Tibial nerve (tissue), 4 donors: ENCODE measurements around the gene GNL1. TPM values are rescaled to one million over a fixed set of nuclear protein-coding genes. Genes with fewer than 3 reads are reported as not detected.

ENCODE experiments used
- DNase-seq, 2 donors: peaks; one replicate each; pipeline ENCODE4 v3.0.0-alpha.2; 2019; ENCODE audit warnings: low spot score in 2 of 2
- H3K27ac ChIP-seq, 4 donors: fragments of 200-600 bp; sonication (generic) in 3 of 4; one replicate each; pipeline ENCODE4 v1.5.1; 2017 to 2019; ENCODE audit warnings: mild to moderate bottlenecking in 1 of 4
- H3K27me3 ChIP-seq, 2 donors: fragments of 200-600 bp; sonication (generic) in 1 of 2; one replicate each; pipeline versions ENCODE4 v1.5.1 to v1.6.0; 2017 to 2019
- H3K36me3 ChIP-seq, 3 donors: fragments of 200-600 bp; sonication (generic); one replicate each; pipeline ENCODE4 v1.5.1; 2018 to 2019
- H3K4me1 ChIP-seq, 4 donors: fragments of 200-600 bp; sonication (generic) in 3 of 4; one replicate each; pipeline ENCODE4 v1.5.1; 2017 to 2019
- H3K4me3 ChIP-seq, 4 donors: fragments of 200-600 bp; sonication (generic) in 3 of 4; one replicate each; pipeline ENCODE4 v1.5.1; 2017 to 2019; ENCODE audit warnings: mild to moderate bottlenecking in 1 of 4, moderate library complexity in 1 of 4
- H3K9me3 ChIP-seq, 4 donors: fragments of 200-600 bp; sonication (generic) in 3 of 4; one replicate each; pipeline ENCODE4 v1.5.1; 2017 to 2019
- EP300 ChIP-seq, 2 donors: sonication (generic); formaldehyde crosslinking; IDR thresholded peaks; one replicate each; pipeline ENCODE4 v1.6.1; 2017; ENCODE audit warnings: antibody characterized with exemption in 2 of 2, mild to moderate bottlenecking in 1 of 2
- POLR2A ChIP-seq, 2 donors: fragments of 450-650 bp; IDR thresholded peaks; one replicate each; pipeline ENCODE4 v1.6.1; 2017; ENCODE audit warnings: antibody characterized with exemption in 2 of 2, mild to moderate bottlenecking in 2 of 2, moderate library complexity in 2 of 2
- WGBS, 2 donors: methylation state at CpG; one replicate each; pipeline ENCODE4 v1.1.5; 2018; 5-methylcytosine and 5-hydroxymethylcytosine counted together
- total RNA-seq, 4 donors: library from RNA; depleted of rRNA; stranded (reverse); fragments of >200 nt; gene quantifications; one replicate each; pipeline ENCODE4 v1.1.0, GENCODE V29; 2016
- TF ChIP-seq, protein P1 (sequence below), 5 experiments: fragments of 200-600 bp in 3 of 5; fragments of 450-650 bp in 2 of 5; sonication (generic) in 3 of 5; IDR thresholded peaks; one replicate each; pipeline ENCODE4 v1.5.1; 2016 to 2019; ENCODE audit warnings: antibody characterized with exemption in 5 of 5, mild to moderate bottlenecking in 3 of 5, moderate library complexity in 2 of 5

Gene GNL1
- total RNA-seq, 4 donors from 2014 or later = 38.1 to 45.2 (median 44.3) TPM

DNA sequence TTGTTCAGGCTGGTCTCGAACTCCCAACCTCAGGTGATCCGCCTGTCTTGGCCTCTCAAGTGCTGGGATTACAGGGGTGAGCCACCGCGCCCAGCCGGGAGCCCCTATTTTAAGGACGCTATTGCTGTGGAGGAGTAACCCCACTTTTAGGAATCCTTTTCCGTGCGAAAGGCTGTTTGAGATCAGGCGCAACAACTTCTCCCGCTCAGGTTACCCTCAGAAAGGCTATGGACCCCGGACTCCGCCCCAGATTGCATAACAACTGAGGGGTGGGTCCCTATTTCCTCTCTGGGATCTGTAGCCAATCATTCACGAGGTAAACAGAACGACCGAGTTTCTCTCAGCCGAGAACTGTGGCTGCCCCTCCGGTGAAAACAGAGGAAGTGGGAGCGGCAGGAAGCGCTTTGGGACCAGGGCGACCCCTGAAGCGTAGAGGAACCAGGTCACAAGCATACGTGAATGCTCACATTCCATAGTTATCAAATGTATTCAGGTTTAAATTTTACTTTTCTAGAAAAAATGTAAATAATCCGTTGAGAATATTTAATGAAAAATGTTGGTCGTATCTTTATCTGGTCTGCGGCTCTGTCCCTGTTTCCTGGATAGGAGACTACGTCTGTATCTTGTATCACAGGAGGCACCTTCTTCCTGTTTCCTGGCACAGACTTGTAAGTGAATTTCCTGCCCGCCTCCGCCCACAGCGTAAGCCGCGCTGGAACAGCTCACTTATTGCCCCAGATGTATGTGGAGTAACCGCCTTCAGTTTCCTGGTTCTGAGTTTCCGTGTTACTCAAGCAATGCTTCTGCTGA is 40.1 kb downstream of the GNL1 start:
- H3K9me3 ChIP-seq = peaks cover 0 to 6% (median 0%) of the 10 kb centered on the region in 4 donors
- no peaks in the 10 kb centered on the region for H3K36me3 ChIP-seq
- peak; percentile 85 to 94 for DNase-seq
- H3K27ac ChIP-seq = peak overlapping the region; percentile 49 to 95 (median 90)
- peaks cover 0 to 6% (median 2%) of the 10 kb centered on the region in 4 donors for H3K4me1 ChIP-seq
- peak in 1 of 2 donors; percentile 71 for TF ChIP-seq POLR2A (IDR thresholded peaks at IDR 0.05)
- TF ChIP-seq, protein P1, sequence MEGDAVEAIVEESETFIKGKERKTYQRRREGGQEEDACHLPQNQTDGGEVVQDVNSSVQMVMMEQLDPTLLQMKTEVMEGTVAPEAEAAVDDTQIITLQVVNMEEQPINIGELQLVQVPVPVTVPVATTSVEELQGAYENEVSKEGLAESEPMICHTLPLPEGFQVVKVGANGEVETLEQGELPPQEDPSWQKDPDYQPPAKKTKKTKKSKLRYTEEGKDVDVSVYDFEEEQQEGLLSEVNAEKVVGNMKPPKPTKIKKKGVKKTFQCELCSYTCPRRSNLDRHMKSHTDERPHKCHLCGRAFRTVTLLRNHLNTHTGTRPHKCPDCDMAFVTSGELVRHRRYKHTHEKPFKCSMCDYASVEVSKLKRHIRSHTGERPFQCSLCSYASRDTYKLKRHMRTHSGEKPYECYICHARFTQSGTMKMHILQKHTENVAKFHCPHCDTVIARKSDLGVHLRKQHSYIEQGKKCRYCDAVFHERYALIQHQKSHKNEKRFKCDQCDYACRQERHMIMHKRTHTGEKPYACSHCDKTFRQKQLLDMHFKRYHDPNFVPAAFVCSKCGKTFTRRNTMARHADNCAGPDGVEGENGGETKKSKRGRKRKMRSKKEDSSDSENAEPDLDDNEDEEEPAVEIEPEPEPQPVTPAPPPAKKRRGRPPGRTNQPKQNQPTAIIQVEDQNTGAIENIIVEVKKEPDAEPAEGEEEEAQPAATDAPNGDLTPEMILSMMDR (IDR thresholded peaks at IDR 0.05) = peak in 1 of 5 experiments; percentile 14
- peak; percentile 67 to 95 for TF ChIP-seq EP300 (IDR thresholded peaks at IDR 0.05)
- peak overlapping the region; percentile 24 to 52 (median 48) for H3K4me3 ChIP-seq
- no peaks in the 10 kb centered on the region for H3K27me3 ChIP-seq
- WGBS, 2 donors = 7 to 11% methylated on average over 33 of the region's 33 CpGs

DNA sequence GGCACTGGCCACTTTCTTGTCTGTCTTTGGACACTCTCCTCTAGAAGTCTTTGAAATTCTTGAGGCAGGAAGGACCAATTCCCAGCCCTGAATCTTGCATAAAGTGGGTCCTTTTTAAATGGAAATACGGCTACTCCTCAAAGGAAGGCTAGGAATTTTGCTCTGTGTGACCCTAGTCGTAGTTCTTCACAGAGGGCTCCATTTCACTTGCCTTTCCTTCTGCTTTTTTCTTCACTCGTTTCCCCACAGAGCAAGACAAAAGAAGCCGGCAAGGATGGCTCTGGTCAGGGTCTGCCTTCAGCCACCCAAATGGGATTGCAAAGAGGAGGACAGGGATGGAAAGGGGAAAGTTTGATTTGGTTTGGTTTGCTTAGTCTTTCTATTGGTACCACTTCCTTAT is 41.2 kb downstream of the GNL1 start:
- TF ChIP-seq POLR2A (IDR thresholded peaks at IDR 0.05) = no peak
- no peak for TF ChIP-seq EP300 (IDR thresholded peaks at IDR 0.05)
- TF ChIP-seq, protein P1 (IDR thresholded peaks at IDR 0.05) = no peak
- DNase-seq = no peak
- H3K9me3 ChIP-seq = peaks cover 0 to 6% (median 0%) of the 10 kb centered on the region in 4 donors
- H3K36me3 ChIP-seq = no peaks in the 10 kb centered on the region
- H3K4me1 ChIP-seq = peaks cover 0 to 6% (median 4%) of the 10 kb centered on the region in 4 donors
- H3K27me3 ChIP-seq = no peaks in the 10 kb centered on the region
- H3K4me3 ChIP-seq = no peak overlapping the region
- H3K27ac ChIP-seq = peak overlapping the region; percentile 49 to 95 (median 90)
- WGBS, 2 donors = 31 to 34% methylated on average over 4 of the region's 4 CpGs

DNA sequence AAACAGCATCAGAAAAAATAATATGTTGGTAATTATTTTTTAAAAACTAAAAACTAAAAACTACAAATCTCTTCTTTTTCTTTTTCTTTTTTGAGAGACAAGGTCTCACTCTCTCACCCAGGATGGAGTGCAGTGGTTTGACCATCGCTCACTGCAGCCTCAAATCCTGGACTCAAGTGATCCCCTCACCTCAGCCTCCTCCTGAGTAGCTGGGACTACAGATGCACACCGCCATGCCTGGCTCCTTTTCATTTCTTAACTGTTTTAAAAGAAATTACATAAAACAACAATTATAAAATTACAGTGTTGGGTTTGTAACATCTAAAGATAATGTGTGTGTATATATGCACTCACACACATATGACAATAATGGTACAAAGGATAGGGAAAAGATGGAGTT is 42.8 kb downstream of the GNL1 start:
- Histone ChIP-seq H3K9me3 (peaks cover 0 to 3% (median 0%) of the 10 kb centered on the region in 4 donors), H3K4me1 (peaks cover 0 to 15% (median 5%) of the 10 kb centered on the region in 4 donors), H3K36me3 (no peaks in the 10 kb centered on the region), H3K27ac (no peak overlapping the region), H3K4me3 (no peak overlapping the region), H3K27me3 (no peaks in the 10 kb centered on the region)
- 95% methylated on average over 2 of the region's 2 CpGs for WGBS, 2 donors
- TF ChIP-seq EP300 (IDR thresholded peaks at IDR 0.05) = no peak
- TF ChIP-seq, protein P1 (IDR thresholded peaks at IDR 0.05) = no peak
- DNase-seq = no peak

DNA sequence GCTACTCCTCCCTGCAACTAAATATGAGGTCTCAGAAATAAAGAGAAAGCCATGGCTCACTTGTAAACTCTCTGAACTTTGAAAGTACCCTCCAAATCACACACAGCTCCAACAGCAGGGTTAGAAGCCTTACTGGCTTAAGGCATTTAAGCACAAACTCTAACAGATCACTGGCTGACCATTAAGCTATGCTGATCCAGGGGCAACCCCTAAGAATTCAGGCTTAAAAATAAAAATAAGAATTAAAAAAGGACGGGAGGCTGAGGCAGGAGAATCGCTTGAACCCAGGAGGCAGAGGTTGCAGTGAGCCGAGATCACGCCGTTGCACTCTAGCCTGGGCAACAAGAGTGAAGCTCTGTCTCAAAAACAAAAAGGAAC is 45.1 kb downstream of the GNL1 start:
- TF ChIP-seq EP300 (IDR thresholded peaks at IDR 0.05) = no peak
- TF ChIP-seq, protein P1 (IDR thresholded peaks at IDR 0.05) = no peak
- TF ChIP-seq POLR2A (IDR thresholded peaks at IDR 0.05) = no peak
- H3K4me1 ChIP-seq = peaks cover 0 to 15% (median 5%) of the 10 kb centered on the region in 4 donors
- 47 to 55% methylated on average over 5 of the region's 5 CpGs for WGBS, 2 donors
- no peaks in the 10 kb centered on the region for H3K36me3 ChIP-seq
- H3K9me3 ChIP-seq = no peaks in the 10 kb centered on the region
- no peak overlapping the region for H3K4me3 ChIP-seq
- peak overlapping the region in 1 of 4 donors; percentile 2 for H3K27ac ChIP-seq
- no peaks in the 10 kb centered on the region for H3K27me3 ChIP-seq
- no peak for DNase-seq

DNA sequence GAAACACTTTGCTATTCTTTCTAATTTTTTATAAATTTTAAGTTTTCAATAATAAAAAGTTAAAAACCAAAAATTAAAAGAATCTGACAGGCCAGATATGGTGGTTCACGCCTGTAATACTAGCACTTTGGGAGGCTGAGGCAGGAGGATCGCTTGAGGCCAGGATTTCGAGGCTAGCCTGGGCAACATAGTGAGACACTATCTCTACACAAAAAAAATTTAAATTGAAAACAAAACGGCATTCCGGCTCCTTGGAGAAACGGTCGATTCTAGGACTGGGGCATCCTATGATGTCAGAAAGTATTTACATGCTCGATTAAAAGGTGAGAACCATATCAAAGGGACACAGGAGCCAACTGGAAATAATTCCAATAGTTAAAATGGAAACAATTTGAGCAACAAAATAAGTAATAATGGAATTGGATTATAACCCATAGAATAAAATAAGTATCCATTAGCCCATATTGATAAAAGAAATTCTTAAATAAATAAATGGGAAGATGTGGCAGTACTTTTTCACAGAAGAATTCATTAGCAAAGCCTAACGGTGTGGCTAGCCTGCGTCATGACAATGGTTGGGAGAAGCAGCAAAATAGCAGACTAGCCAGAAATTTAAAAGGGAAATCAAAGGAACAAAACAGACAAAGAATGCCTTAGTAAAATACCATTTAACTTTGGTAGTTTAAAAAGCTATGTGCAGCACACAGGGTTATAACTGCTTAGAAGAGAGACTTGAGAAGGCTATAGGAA is 45.7 kb downstream of the GNL1 start:
- 79 to 80% methylated on average over 10 of the region's 10 CpGs for WGBS, 2 donors
- TF ChIP-seq EP300 (IDR thresholded peaks at IDR 0.05) (no peak), POLR2A (IDR thresholded peaks at IDR 0.05) (no peak)
- TF ChIP-seq, protein P1 (IDR thresholded peaks at IDR 0.05) = no peak
- Histone ChIP-seq H3K4me1 (peaks cover 0 to 15% (median 4%) of the 10 kb centered on the region in 4 donors), H3K27ac (peak overlapping the region in 2 of 4 donors; percentile 2 to 45), H3K36me3 (no peaks in the 10 kb centered on the region), H3K9me3 (no peaks in the 10 kb centered on the region), H3K27me3 (no peaks in the 10 kb centered on the region), H3K4me3 (no peak overlapping the region)
- no peak for DNase-seq
